ENCODE measurements around the gene ASPN.

The ASPN gene

DNA sequence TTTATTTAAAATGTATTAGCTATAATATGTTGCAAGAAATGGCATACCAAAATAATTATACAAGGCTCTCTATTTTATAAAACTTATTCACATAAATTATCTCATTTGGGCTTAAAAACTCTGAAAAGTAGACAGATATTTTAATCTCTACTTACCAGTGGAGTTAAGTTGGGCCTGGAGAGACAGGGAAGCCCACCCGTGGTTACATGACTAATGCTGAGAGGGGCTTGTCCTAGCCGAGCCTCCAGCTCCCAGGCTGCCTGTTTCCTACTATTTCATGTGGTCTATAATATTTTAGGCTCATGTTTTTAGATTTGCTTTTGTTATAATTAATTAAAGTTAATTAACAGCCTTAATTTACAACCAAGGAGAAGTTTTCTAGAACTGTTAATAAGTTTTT lies 20.9 kb upstream of the ASPN start:
- no peak for DNase-seq

GRCh38 chr9:92501671-92502393 lies 19.5 kb upstream of the ASPN start:
- DNase-seq: no peak

DNA sequence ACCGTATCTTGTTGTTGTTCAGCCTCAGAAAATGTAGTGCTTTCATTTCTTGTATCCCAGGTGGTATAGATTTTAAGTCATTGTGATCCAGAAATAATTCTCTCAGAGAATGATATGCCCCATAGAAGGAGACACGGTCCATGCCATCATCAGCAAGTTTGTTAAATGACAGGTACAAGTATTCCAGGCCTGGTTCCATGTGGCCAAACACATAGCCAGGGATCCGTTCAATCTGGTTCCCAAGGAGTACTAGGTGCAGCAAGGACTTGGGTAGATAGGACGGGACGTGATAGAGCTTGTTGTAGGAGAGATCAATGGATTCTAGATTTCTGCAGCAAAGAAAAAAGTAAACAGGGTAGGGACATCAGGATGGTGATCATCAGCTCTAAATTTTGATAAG lies 18.4 kb upstream of the ASPN start:
- no peak for DNase-seq

DNA sequence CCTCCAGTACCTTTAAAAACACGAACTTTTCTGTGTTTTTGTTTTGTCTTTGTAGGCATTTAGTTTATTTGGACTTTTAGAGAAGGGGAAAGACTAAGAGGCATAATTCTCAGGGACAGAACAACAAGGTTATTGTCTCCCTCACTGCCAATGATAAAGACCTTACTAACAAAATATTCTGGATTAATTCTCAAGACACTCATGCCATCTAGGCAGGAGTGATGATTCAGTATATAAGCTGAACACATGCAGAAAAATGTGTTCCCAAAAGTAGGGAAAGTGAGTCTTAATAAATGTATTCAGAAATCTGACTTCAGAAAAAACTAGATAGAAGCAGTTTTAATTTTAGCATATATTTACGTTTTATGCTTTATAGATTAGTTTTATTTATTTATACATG lies 17.4 kb upstream of the ASPN start:
- no peak for DNase-seq

DNA sequence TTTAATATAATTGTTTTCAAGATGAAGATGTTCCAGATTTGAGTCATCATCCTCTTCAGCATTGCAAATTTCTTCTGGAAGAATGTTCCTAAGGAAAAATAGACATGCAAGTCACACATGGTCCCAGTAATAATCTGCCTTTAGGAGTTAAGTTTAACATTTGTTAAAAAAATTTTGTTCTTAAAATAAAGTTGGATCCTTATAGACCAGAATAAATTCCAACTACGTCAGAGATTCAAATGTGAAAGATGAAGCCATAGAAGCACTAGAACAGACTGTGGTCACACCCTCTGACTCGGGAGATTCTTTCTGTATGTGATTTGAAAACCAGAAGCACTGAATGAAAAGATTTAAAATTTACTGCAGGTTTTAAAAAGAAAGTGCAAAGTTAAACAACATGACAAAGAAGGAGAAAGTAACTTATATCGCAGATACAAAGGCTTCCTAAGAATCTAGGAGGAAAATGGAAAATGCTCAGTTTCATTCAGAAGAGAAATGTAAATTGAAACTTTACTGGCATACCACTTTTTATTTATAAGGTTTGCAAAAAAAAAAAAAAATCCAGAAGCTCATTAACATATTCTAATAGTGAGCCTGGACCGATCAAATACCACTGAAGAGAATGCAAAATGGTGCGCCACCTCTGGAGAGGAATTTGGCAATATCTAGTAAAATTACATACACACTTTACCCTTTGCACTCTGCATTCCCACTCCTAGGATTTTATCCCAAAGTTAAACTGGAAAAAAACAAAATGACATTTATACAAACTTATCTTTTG lies 14.3 kb upstream of the ASPN start:
- DNase-seq: no peak

DNA sequence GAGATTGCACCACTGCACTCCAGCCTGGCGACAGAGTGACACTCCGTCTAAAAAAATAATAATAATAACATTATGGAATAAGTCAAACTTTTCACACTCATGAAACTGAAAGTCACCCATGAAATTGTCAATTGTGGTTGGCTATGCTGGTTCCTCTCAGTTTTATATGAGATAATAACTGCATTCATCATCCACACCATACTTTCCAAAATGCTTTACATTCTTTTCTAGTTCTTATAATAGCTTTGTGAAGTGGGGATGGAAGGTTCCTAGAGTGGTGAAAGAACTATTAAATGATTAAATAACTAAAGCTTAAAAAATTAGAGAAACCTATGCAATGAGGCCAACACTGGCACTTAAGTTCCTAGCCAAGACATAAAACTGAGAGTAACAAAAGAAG lies 12.6 kb upstream of the ASPN start:
- DNase-seq: no peak

- DNase-seq: no peak
These were observed 11.6 kb upstream of the ASPN start for GRCh38 chr9:92493749-92494387.

- no peak for DNase-seq
These were observed 10.6 kb upstream of the ASPN start for GRCh38 chr9:92492781-92493401.

- DNase-seq: no peak
These were observed 6.6 kb upstream of the ASPN start for GRCh38 chr9:92488681-92489550.

GRCh38 chr9:92486371-92486770 lies 4.1 kb upstream of the ASPN start:
- no peak for DNase-seq

DNA sequence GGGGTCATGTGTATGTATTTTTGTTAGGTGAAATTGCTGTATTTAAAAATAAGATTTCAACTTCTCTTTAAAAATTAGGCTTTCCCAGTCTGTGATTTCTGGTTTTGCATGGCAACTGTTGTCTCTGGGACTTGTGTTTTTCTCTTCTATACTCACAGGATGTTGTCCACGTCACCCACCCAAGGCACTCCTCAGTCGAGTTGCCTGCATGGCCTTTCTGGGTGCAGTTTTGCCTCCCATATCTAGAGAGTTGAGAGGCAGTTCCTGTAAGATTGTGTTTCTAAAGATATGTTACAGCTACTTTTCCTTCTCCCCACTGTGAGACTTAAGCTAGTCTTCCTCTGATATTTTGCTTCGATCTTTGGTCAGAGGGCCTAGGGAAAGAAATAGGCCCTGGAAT lies 2.3 kb upstream of the ASPN start:
- DNase-seq: no peak

GRCh38 chr9:92483627-92484545 lies 1.6 kb upstream of the ASPN start:
- no peak for DNase-seq

DNA sequence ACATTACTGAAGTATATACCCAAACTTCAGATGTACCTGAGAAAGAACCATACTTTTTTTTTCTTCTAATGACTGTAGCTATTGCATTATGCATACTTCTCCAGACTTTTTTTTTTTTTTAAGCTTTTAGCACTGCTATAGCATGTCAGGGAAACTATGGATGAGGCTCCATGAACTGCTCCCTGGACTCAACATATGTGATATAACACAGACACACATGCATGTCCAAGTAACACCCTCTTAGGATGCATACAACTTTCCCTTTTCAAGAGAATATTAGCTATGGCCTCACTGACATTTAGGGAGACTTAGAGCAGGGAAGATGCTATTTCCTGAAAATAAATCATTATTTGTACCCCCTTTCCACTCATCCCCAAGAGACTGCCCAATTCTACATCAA lies 499 bp upstream of the ASPN start:
- no peak for DNase-seq

- DNase-seq: no peak
These were observed 1.2 kb downstream of the ASPN start for GRCh38 chr9:92480986-92481633.

GRCh38 chr9:92480291-92480771 lies 2.0 kb downstream of the ASPN start:
- DNase-seq: no peak

GRCh38 chr9:92479346-92479745 lies 3.0 kb downstream of the ASPN start:
- no peak for DNase-seq

DNA sequence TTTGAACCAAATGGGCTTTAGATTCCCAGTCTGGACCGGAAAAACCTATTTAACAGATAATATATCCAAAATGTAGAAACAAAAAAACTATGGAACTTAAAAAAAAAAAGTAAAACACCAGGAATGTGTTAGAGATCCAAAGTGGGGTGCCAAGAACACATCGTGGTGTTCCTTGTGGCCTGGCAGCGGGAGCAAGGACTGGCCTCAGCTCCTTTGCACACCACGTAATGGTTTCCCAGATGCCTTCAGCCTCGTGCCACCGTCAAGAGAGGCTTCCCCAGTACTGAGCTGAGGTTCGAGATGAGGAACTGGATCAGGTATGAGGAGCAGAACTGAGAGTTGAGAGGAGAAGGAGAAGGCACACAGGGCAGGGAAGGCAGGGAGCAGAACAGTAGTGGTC lies 3.5 kb downstream of the ASPN start:
- DNase-seq: no peak

GRCh38 chr9:92476962-92477361 lies 5.3 kb downstream of the ASPN start:
- no peak for DNase-seq

DNA sequence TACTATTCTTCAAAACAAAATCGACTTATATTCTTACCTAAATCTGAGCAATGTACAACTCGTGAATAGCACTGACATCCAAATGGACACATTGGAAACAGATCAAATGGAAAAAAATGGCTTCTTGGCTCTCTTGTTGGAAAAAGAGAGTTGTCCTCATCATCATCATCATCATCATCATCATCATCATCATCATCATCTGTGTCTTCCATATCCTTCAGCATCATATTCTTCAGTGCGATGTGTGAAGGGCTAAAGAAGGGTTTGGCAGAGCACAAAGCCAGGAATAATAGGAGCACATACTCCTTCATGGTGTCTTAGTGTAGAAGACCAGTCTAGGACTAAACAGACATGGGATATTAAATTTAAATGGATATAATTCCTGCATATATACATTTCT lies 7.7 kb downstream of the ASPN start:
- no peak for DNase-seq

GRCh38 chr9:92468206-92468605 lies 14.1 kb downstream of the ASPN start:
- DNase-seq: no peak

- no peak for DNase-seq
These were observed 14.8 kb downstream of the ASPN start for GRCh38 chr9:92467511-92467910.

All from activated naive CD4-positive, alpha-beta T cell (primary cell).